ENCODE results near the gene MYOM1.

Gene MYOM1

GRCh38 chr18:3151399-3152264, 68.1 kb downstream of the MYOM1 start:
- peak; percentile 61 for DNase-seq (ENCODE audit: low spot score)

DNA sequence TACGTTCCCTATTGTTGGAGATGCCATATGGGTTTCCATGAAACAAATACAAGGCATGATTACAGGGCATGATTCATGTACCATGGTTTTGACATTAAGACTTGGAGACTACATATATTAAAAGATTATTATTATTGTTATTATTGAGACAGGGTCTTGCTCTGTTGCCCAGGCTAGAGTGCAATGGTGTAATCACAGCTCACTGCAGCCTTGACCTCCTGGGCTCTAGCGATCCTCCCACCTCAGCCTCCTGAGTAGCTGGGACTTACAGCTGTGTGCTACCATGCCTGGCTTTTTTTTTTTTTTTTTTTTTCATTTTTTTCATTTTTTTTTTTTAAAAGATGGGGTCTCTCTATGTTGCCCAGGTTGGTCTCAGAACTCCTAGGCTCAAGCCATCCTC, 69.1 kb downstream of the MYOM1 start:
- DNase-seq (ENCODE audit: low spot score), result no peak

DNA sequence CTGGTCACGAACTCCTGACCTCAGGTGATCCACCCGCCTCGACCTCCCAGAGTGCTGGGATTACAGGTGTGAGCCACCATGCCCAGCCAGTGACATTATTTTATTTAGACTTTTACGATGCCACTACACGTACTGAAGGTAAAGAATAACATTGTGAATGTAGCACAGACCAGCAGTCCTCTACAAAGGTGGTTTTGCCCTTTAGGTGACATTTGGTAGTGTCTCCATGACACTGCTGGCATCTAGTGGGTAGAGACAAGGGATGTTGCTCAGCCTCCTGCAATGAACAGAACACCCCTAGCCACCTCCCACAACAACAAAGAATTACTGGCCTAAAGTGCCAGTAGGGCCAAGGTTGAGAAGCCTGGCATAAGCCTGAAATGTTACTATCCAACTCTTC, 69.5 kb downstream of the MYOM1 start:
- no peak for DNase-seq (ENCODE audit: low spot score)

DNA sequence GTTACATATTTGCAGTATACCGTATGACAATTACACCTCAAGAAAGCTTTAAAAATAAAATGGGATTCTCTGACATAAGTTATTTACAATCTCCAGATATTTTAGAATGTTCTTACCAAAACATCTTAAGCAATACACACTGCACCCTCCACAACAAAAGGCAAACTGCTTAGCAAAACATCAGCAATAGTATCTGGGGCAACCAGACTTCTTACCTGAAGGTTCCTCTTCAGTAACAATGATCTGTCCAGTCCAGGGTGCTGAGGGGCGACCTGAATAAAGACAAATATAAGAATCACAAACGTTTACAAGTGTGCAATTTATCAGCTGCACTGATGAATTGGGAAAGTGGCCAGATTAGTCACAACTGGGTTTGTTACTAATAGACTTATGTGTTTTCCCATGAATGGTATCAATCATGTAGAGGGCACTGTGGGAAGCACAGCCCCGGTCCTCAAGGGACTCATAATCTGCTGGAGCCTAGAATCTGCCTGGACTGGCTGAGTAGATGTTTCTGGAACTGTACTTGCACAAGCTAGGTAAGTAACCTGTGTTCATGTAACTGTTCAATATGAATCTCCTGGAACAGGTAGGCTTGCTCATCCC, 70.7 kb downstream of the MYOM1 start:
- no peak for DNase-seq (ENCODE audit: low spot score)

DNA sequence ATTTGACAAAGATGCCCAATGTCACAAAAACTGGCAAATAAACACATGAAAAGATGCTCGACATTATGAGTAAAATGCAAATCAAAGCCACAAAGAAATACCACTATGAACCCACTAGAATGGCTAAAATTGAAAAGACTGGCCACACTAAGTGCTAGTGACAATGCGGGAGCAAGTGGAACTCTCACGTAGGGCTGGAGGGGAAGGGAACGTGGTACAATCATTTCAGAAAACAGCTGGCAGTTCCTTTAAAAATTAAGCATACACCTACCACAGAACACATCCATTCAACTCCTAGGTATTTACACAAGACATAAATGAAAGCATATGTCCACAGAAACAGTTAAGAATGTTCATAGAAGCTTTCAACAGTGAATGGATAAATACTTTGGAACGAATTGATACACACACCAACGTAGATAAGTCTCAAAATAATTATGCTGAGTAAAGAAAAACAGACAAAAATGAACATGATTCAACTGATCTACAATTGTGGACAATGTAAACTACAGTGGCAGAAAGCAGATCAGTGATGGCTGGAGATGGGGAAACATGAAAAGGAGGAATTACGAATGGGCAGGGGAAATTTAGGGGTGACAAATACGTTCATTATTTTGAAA, 71.7 kb downstream of the MYOM1 start:
- DNase-seq (ENCODE audit: low spot score), result no peak

DNA sequence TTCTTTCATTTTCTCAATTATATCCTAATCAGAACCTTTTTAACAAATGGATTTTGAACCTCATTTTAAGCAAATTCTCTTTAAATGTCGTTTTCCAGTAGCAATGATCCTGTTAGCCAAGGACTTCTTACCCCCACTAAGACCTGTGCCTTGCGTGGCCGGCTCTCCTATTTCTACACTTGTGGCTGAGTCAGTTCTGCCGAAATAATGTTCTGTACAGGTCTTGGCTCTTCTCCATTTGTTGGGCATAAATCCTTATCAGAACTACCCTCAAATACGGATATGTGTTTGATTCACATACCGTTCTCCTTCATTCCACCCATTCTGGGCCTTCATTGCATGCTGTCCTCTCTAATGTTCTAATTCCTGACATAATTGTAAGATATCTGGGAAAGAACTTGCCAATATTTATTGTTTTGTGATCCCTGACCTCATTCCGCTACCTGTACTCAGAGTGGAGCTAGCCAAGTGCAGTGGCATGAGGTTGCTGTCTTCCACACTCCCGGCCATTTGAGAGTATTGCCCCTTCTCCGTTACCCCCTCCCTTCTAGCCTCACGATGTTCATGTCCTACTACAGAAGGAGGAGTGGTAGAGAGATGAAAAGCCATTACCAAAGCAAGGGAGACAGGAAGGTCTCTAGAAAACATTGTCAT, 78.7 kb downstream of the MYOM1 start:
- DNase-seq (ENCODE audit: low spot score), result no peak

DNA sequence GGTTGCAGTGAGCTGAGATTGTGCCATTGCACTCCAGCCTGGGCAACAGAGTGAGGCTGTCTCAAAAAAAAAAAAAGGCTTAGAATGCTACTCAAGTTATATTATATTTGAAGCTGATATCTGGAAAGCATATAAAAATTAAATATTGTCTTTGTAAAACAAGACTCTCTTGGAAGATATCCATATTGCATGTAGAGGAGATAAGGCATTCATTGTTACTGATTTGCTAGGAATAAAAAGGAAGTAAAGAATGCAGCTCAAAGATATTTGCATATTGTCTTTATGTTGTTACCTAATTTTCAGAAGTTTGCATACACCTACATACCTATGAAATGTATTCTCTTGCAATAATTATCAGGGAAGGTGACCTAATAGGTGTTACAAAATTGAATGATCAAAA, 79.4 kb downstream of the MYOM1 start:
- no peak for DNase-seq (ENCODE audit: low spot score)

GRCh38 chr18:3139406-3139805, 80.4 kb downstream of the MYOM1 start:
- DNase-seq (ENCODE audit: low spot score), result no peak

DNA sequence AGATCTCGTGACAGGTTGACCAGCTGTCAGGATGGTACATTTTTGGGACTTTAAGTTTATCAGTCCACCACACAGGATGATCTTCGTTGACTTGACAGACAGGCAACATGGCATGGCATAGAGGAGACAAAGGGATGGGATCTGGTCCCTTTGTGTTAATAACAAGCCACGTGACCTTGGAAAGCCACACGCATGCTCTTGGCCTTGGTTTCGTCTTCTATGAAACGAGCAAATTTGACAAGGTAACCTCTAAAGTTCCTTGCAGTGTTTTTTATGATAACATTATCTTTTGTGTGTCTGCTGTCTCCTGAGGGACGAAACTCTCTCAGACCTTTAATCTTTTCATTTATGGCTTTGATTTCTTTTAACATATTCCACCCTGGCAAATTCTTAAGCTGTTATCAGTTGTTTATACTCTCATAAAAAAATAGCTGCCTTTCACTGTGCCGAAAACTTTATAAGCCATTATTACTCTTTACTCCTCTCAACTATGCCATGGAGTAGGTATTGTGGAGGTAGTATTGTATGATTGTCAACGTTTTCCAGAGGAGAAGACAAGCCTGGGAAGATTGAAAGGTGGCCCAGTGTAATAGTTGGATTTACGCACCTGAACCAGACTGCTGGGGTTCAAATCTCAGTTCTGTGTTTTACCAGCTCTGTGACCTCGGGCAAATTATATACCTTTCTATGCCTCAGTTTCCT, 81.3 kb downstream of the MYOM1 start:
- DNase-seq (ENCODE audit: low spot score), result peak; percentile 30

DNA sequence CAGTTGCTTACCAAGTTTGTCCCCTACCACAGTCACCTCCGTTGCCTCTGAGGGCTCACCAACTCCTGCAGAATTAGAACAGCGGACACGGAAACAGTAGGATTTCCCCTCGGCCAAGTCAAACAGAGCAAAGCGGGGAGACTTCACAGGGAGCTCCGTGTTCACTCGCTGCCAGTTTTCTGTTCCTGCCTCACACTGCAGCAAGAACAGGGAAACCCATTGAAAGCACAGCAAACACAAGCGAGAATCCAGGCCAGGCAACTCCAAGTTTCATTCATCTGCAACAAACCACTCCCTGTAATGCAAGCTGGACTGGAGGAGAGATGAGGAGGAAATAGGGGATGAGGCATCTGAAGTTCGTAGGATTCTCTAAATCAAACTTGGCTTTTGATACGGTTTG, 84.2 kb downstream of the MYOM1 start:
- DNase-seq (ENCODE audit: low spot score), result no peak

GRCh38 chr18:3132700-3133099, 87.1 kb downstream of the MYOM1 start:
- no peak for DNase-seq (ENCODE audit: low spot score)

- no peak for DNase-seq (ENCODE audit: low spot score)
Measured at GRCh38 chr18:3130344-3130743, 89.4 kb downstream of the MYOM1 start.

- DNase-seq (ENCODE audit: low spot score), result peak; percentile 66
Measured at GRCh38 chr18:3129053-3129864, 90.5 kb downstream of the MYOM1 start.

GRCh38 chr18:3126457-3127097, 93.2 kb downstream of the MYOM1 start:
- DNase-seq (ENCODE audit: low spot score), result no peak

DNA sequence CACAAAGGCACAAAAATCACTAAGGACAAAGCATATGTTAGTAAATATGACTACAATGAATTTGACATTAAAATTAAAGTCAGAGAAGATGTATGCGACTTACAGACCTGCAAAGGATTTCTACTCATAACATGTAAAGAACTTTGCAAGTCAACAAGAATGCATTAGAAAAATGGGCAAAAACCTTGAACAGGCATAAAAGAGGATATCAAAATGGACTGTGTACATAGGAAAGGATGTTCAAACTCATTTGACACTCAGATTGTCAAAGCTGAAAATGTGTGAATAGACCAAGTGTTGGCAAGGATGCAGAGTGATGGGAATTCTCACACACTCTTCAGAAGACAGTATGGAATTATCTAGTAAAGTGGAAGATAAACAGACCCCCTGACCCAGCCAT, 94.9 kb downstream of the MYOM1 start:
- no peak for DNase-seq (ENCODE audit: low spot score)

- no peak for DNase-seq (ENCODE audit: low spot score)
Measured at GRCh38 chr18:3122851-3123250, 96.9 kb downstream of the MYOM1 start.

GRCh38 chr18:3121259-3121658, 98.5 kb downstream of the MYOM1 start:
- DNase-seq (ENCODE audit: low spot score), result no peak

DNA sequence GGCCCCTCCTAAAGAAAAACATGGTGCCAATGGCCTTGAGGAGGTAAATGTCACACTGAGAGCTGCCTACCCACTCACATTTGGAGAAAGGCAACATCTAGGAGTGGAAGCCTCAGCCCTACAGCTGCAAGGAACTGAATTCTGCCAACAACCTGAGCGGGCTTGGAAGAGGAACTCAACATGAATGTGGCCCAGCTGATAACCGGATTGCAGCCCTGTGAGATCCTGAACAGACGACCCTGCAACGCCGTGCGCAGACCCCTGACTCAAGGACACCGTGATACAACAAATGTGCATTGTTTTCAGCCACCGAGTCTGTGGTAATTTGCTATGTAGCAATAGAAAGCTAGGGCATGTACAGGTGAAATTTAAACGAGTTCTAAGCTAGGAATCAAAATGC, 99.4 kb downstream of the MYOM1 start:
- no peak for DNase-seq (ENCODE audit: low spot score)

- peak; percentile 85 for DNase-seq (ENCODE audit: low spot score)
Measured at GRCh38 chr18:3119401-3120341, 100.1 kb downstream of the MYOM1 start.
